ENCODE results near the gene LRRC61.

The LRRC61 gene

DNA sequence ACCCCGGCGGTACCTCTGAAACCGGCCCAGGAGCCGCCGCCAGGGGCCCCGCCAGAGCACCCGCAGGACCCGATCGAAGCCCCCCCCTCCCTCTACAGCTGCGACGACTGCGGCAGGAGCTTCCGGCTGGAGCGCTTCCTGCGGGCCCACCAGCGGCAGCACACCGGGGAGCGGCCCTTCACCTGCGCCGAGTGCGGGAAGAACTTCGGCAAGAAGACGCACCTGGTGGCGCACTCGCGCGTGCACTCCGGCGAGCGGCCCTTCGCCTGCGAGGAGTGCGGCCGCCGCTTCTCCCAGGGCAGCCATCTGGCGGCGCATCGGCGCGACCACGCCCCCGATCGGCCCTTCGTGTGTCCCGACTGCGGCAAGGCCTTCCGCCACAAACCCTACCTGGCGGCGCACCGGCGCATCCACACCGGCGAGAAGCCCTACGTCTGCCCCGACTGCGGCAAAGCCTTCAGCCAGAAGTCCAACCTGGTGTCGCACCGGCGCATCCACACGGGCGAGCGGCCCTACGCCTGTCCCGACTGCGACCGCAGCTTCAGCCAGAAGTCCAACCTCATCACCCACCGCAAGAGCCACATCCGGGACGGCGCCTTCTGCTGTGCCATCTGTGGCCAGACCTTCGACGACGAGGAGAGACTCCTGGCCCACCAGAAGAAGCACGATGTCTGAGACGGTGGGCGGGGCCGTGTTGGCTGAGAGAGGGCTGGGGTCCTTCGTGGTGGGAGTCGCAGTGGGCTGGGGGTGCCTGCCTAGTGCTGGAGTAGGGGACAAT is 49.3 kb downstream of the LRRC61 start:
- no peak for DNase-seq

GRCh38 chr7:150373049-150373801 is 50.1 kb downstream of the LRRC61 start:
- DNase-seq = no peak

- no peak for DNase-seq
Observed at GRCh38 chr7:150374026-150374425, 50.9 kb downstream of the LRRC61 start.

GRCh38 chr7:150374472-150374871 is 51.3 kb downstream of the LRRC61 start:
- DNase-seq = no peak

DNA sequence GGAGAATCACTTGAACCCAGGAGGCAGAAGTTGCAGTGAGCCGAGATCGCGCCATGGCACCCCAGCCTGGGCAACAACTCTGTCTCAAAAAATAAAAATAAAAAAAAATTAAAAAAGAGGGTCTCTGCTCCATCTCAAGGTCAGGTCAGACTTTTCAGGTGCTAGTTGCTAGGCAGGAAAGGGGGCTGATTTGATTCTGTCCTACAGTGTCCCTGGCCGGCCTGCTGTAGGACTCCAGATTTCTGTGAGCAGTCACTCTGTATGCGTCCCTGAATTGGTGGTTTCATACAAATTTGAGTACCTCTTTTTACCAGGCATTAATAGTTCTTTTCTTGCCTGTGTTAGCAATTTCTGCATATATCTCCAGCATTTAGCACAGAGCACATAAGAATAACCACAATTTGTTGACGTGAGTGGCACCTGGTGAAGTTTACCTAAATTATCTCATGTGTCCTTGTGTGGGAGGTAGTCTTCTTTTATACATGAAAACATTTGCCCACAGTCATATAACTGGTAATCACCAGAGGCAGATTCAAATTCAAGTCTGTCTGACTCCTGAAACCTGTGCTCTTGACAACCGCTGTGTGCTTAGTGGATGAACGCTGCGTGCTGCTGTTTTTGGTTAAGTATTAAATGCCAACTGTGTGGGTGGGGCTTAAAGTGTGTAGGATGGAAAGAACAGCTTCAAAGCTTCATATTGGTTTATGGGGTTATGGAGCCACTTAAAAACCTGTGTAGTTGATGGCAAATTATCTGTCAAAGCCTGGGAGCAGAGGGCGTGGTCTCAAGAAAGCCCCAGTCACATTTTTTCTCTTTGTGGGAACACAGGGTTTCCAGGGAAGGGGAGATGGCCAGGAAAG is 52.7 kb downstream of the LRRC61 start:
- DNase-seq = peak; percentile 39

GRCh38 chr7:150376560-150376959 is 53.4 kb downstream of the LRRC61 start:
- no peak for DNase-seq

- no peak for DNase-seq
Observed at GRCh38 chr7:150377196-150377595, 54.0 kb downstream of the LRRC61 start.

DNA sequence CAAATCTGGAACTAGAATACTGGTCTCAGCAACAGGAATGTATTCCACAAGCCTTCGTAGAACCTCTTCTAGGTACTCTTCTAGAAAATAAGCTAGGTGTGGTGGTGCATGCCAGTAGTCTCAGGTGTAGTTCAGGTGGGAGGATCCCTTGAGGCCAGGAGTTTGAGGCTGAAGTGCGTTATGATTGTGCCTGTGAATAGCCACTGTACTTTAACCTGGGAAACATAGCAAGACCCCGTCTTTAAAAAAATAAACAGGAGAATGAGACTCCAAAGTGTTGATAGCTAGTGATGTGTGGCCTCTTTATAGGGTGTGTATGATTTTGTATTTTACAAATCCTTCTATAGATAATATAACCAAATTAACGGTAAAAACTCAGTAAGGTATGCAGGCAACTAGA is 54.5 kb downstream of the LRRC61 start:
- no peak for DNase-seq

DNA sequence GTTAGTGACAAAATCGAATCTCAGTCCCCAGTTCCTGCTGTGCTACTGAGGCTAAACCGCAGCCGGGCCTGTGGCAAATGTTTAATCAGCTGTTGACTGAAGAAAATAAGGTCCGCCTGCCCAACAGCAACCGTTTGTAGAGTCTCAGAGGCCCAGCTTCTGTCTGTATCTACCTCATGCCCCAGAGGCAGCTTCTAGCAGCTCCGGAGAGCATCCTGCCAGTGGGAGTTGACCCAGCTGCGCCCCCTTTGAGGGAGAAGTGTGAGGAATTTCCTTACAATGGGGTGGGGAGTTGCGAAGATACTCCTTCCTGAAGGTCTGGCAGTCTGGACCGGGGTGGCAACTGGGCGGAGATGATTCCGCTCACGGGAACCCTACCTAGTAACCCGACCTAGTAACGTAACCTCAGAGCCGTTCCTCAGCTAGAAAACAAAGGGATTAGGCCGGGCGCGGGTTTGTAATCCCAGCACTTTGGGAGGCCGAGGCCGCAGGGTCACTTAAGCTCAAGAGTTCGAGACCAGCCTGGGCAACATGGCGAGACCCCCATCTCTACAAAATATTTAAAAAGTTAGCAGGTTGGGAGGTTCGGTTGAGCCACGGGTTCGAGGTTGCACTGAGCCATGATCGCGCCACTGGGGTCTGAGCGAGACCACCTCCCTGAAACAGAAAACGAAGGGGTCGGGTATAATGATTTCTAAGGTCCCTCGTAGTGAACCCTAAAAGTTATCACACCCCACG is 55.1 kb downstream of the LRRC61 start:
- no peak for DNase-seq

GRCh38 chr7:150378853-150379440 is 55.8 kb downstream of the LRRC61 start, which contains the start of gene ZNF775:
ZNF775 (plus strand) TSS chr7:150379330; CDS start chr7:150388471, 9,141 bp downstream.
- DNase-seq = peak; percentile 92

DNA sequence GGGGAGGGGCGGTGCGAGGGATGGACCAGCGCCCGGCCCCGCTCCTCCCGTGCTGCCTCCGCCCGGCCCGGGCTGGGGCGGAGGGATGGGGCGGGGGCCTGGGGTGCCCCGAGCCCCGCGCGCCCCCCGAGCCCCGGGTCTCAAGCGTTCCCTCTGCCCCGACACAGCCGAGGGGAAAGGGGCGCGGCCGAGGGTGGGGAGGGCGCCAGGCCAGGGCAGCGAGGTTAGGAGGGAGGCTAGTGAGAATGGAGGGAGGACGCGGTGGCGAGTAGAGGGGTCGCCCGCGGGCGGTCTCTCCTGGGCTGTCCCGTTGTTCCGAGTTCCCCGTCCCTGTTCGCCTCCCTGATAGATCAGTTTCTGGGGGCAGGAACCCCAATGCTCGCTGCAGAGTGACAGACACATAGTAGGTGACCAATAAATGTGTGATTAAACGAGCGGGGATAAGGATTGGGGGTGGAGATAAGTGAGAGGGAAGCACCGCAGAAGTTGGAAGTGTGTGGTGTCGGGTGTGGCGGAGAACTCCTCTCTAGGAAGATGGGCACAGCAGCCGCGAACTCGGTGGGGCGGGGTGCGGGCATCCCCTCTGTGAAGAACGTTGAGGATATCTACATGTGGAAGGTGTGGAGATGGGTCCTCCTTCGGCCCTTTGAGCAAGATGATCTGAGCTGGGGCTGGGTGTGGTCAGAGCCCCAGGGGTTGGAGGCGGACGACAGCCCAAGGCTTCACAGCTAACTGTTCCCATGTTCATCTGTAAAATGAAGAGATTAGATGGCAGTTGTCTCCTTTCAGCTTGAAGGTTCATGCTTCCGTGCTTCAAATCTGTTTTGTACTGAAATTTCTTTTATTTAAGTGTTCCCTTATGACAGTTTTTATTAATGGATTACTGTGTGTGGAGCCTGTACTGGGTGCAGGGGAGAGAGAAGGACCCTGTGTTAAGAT is 56.6 kb downstream of the LRRC61 start:
- DNase-seq = no peak

DNA sequence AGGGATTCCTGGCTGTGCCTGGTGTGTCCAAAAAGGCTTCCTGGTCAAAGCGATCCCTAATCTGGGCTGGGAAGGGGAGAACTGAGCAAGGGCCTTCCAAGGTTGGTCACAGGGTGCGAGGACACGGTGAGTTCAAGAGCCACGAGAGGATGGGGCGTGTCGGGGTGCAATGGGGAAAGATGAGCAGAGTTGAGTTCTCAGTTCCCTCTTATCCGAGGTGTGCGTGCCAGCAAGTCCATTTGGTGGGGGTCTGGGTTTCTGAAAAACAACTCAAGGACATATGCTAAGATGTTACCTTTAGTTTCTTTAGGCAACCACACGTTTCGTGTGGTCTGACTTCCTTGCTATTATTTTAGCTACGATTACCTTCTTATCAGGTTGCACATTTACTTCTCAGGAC is 57.3 kb downstream of the LRRC61 start:
- DNase-seq = no peak

GRCh38 chr7:150381096-150381495 is 57.9 kb downstream of the LRRC61 start:
- no peak for DNase-seq

GRCh38 chr7:150381785-150382122 is 58.6 kb downstream of the LRRC61 start:
- DNase-seq = no peak

- DNase-seq = no peak
Observed at GRCh38 chr7:150382123-150382843, 59.1 kb downstream of the LRRC61 start.

DNA sequence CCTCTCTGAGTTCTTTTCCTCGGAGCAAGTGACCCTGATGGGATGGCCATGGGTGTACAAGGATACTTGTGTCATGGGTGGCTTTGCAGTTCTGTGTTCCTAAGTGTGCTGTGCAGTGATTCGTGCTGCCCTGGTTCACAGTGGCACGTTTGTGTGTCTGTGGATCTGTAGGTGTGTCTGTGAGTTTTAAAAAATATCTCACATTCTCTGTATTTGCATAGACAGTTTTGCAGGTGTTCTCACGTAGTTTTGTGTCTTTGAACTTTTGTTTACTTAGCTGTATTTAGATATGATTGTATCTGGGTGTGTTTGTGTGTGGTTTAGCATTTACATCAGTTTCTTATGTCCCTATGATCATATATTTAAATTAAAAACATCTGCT is 59.7 kb downstream of the LRRC61 start:
- no peak for DNase-seq

- DNase-seq = no peak
Observed at GRCh38 chr7:150383710-150384397, 60.7 kb downstream of the LRRC61 start.

DNA sequence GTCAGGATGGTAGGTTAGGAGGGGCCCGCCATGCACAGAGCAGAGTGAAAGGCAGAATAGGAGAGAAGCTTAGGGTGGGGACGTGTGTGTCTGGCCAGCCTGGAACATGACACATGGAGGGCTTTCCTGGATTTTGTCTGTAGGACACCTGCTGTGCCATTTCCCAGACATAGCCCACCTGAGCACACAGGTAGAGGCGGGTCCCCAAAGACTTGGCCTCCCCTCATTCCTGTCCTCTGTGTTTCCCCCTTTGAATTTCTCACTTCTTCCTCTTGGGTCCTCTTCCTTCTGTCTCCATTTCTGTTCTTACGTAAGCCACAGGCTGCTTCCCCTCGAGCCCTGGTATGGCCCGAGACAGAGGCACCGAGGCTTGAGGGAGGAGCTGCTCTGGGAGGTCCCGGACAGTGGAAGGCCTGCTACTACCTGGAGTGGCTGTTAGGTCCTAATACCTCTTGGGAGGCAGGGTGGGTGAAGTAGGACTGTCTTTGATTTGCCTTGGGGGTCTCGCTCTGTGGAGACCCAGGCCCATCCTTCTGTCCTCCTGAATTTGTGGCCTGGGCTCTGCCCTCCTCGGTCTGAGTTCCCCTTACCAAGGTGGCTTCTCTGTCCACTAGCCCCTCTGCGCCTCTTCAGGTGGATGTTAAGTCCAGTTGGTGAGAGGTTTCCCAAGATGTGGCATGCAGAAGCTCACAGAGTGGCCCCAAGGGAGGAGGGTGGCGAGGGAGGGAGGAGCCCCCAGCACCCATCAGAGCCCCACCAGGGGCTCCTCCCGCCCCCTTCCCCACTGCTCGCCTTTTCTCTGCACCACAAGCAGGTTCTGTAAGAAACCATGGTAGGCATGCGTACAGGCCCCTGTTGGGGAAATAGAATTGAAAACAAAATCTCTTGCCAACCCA is 61.5 kb downstream of the LRRC61 start:
- no peak for DNase-seq

- DNase-seq = no peak
Observed at GRCh38 chr7:150385302-150385723, 62.2 kb downstream of the LRRC61 start.

Data from stimulated activated CD4-positive, alpha-beta T cell treated with anti-CD3 and anti-CD28 coated beads, Interleukin-4, amount 100 ng/mL, for 1 hour (primary cell).